Parathyroid adenoma (tissue), 2 donors: ENCODE data around the gene EXOC6.

ENCODE experiments used
- H2AFZ ChIP-seq: fragments of 300-600 bp; sonication (generic); one replicate; pipeline ENCODE4 v1.7.0; 2017; ENCODE audit warnings: antibody characterized with exemption, mild to moderate bottlenecking
- H3K27ac ChIP-seq: fragments of 300-600 bp; sonication (generic); one replicate; pipeline ENCODE4 v1.7.0; 2017
- H3K27me3 ChIP-seq: fragments of 300-600 bp; sonication (generic); one replicate; pipeline ENCODE4 v1.7.0; 2017; ENCODE audit warnings: low read length; ENCODE audit not compliant: control insufficient read depth, insufficient read depth
- H3K36me3 ChIP-seq: fragments of 300-600 bp; sonication (generic); one replicate; pipeline ENCODE4 v1.7.0; 2017; ENCODE audit warnings: low read length; ENCODE audit not compliant: control insufficient read depth, insufficient read depth
- H3K4me1 ChIP-seq: fragments of 300-600 bp; sonication (generic); one replicate; pipeline ENCODE4 v1.7.0; 2017; ENCODE audit warnings: control low read depth
- H3K4me2 ChIP-seq: fragments of 300-600 bp; sonication (generic); one replicate; pipeline ENCODE4 v1.7.0; 2017; ENCODE audit warnings: low read length
- H3K4me3 ChIP-seq: fragments of 300-600 bp; sonication (generic); one replicate; pipeline ENCODE4 v1.7.0; 2017; ENCODE audit warnings: low read depth, low read length
- H3K79me2 ChIP-seq: fragments of 300-600 bp; sonication (generic); one replicate; pipeline ENCODE4 v1.7.0; 2017; ENCODE audit warnings: control low read depth
- H3K9ac ChIP-seq: fragments of 300-600 bp; sonication (generic); one replicate; pipeline ENCODE4 v1.7.0; 2017; ENCODE audit warnings: mild to moderate bottlenecking
- H3K9me3 ChIP-seq: fragments of 300-600 bp; sonication (generic); one replicate; pipeline ENCODE4 v1.7.0; 2017; ENCODE audit warnings: low read length; ENCODE audit not compliant: control insufficient read depth
- TF ChIP-seq, protein P1 (sequence below): fragments of 300-600 bp; sonication (generic); IDR thresholded peaks from one replicate; pipeline ENCODE4 v1.7.0; 2017; ENCODE audit warnings: antibody characterized with exemption, mild to moderate bottlenecking
- donor health status: primary hyperparathyroidism.

The EXOC6 gene

DNA sequence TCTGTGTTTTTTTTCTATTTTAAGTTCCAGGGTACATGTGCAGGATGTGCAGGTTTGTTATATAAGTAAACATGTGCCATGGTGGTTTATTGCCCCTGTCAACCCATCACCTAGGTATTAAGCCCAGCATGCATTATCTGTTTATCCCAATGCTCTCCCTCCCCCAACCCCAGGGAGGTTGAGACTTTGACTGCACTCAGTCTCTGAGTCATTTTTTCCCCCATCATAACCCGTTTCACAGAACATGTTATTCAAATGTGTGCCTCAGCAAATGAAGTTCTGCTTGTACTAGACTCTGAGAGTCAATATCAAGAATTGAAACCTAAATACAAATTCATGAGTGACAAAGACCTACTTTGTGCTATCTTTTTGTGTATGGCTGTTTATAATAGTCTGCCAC lies 142.3 kb downstream of the EXOC6 start:
- Histone ChIP-seq H3K4me1 (no peaks in the 10 kb centered on the region), H3K27ac (no peak overlapping the region), H2AFZ (no peak overlapping the region), H3K4me3 (no peak overlapping the region), H3K36me3 (no peaks in the 10 kb centered on the region), H3K9me3 (no peaks in the 10 kb centered on the region), H3K27me3 (no peaks in the 10 kb centered on the region), H3K79me2 (no peaks in the 10 kb centered on the region), H3K4me2 (no peak overlapping the region), H3K9ac (no peak overlapping the region)
- TF ChIP-seq, protein P1, sequence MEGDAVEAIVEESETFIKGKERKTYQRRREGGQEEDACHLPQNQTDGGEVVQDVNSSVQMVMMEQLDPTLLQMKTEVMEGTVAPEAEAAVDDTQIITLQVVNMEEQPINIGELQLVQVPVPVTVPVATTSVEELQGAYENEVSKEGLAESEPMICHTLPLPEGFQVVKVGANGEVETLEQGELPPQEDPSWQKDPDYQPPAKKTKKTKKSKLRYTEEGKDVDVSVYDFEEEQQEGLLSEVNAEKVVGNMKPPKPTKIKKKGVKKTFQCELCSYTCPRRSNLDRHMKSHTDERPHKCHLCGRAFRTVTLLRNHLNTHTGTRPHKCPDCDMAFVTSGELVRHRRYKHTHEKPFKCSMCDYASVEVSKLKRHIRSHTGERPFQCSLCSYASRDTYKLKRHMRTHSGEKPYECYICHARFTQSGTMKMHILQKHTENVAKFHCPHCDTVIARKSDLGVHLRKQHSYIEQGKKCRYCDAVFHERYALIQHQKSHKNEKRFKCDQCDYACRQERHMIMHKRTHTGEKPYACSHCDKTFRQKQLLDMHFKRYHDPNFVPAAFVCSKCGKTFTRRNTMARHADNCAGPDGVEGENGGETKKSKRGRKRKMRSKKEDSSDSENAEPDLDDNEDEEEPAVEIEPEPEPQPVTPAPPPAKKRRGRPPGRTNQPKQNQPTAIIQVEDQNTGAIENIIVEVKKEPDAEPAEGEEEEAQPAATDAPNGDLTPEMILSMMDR = no peak

DNA sequence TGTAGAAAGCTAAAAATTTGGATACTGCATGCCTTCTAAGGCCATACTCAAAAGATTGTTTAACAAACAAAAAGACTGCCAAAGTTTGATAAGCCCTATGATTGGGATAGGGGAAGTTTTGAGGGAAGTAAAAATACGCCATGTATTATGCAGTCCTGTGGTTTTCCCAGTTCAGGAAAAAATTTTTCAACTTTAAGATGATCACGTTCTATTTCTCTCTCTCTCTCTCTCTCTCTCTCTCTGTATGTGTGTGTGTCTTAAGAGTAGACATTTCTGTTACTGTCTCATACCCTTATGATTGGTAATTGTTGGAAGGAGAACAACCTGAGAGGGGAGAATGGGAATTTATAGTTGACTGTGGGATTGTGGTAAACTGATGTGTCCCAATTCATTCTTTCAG lies 143.2 kb downstream of the EXOC6 start:
- H3K4me3 ChIP-seq = no peak overlapping the region

DNA sequence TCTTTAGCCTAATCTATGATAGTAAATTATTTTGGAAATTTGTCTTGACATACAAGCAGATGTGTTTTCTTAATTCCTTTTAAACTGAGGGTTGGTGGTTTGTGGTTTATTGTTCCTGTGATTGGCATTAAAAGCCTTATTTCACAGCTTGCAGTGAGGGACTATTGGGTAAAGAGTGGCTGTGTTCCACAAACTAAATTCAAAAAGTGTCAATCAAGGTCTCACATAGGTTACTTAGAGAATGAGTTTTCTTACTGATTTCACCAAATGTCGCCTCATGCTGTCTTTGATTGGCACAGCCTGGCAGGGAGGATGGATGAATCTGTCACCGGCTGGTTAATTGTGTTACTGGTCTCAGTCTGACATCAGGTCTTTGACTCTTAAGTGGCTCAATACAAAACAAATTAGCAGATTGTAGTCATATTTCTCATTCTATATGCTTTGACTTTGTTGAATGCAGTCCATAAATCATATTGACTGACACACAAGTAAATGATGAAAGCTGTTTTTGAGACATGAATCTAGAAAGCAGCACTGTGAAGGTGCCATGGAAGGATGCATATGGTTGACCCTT lies 145.5 kb downstream of the EXOC6 start:
- Histone ChIP-seq H3K4me2 (no peak overlapping the region), H3K27ac (no peak overlapping the region), H3K79me2 (no peaks in the 10 kb centered on the region), H3K4me1 (no peaks in the 10 kb centered on the region), H3K4me3 (no peak overlapping the region), H3K9me3 (no peaks in the 10 kb centered on the region), H3K9ac (no peak overlapping the region), H2AFZ (no peak overlapping the region), H3K36me3 (no peaks in the 10 kb centered on the region), H3K27me3 (no peaks in the 10 kb centered on the region)
- TF ChIP-seq, protein P1 = no peak

More for the DNA sequence above, 143.2 kb downstream of the EXOC6 start:
- Histone ChIP-seq H2AFZ (no peak overlapping the region), H3K4me2 (no peak overlapping the region), H3K9ac (no peak overlapping the region), H3K36me3 (no peaks in the 10 kb centered on the region), H3K27ac (no peak overlapping the region), H3K27me3 (no peaks in the 10 kb centered on the region), H3K79me2 (no peaks in the 10 kb centered on the region), H3K9me3 (no peaks in the 10 kb centered on the region), H3K4me1 (no peaks in the 10 kb centered on the region)
- TF ChIP-seq, protein P1 = no peak

DNA sequence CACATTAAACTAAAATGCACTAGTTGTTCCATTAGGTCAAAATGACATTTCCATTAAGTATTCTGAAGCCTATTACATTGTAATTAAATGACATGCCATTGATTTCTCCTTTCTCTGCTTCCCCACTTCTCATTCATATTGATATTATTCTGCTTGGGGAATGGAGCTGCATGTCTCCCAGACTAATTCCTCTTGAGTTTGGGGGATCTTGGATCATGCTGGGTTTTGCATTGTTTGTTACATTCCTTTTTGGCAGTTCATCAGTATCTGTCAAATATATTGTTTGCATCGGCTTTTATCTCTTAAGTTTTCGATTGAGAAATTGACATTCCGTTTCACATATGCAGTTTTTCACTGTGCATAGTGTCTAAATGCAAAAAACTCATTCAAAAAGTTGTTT lies 147.2 kb downstream of the EXOC6 start:
- Histone ChIP-seq H3K9me3 (no peaks in the 10 kb centered on the region), H2AFZ (no peak overlapping the region), H3K4me2 (no peak overlapping the region), H3K9ac (no peak overlapping the region), H3K4me3 (no peak overlapping the region), H3K27me3 (no peaks in the 10 kb centered on the region), H3K4me1 (no peaks in the 10 kb centered on the region), H3K36me3 (no peaks in the 10 kb centered on the region), H3K27ac (no peak overlapping the region), H3K79me2 (no peaks in the 10 kb centered on the region)
- TF ChIP-seq, protein P1 = no peak

DNA sequence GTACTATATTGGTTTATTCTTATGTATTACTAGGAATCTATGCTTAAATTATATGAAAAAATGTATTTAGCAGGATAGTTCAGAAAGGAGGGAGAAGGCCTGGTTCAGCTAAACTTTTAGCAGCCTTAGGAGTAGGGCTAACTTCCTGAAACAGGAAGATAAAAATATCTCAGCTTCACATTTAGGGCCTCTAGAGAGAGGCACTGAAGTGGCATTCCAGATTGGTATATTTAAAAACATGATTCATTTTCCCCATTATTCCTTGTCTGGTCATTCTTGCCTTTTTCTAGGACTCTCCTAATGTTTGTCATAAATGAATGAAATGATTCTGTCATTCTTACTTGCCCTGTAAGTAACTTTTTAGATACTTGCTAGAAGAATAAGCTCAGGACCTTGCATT lies 149.3 kb downstream of the EXOC6 start:
- Histone ChIP-seq H3K27me3 (no peaks in the 10 kb centered on the region), H3K4me3 (no peak overlapping the region), H3K9me3 (no peaks in the 10 kb centered on the region), H3K4me2 (no peak overlapping the region), H2AFZ (no peak overlapping the region), H3K9ac (no peak overlapping the region), H3K27ac (no peak overlapping the region), H3K79me2 (no peaks in the 10 kb centered on the region), H3K36me3 (no peaks in the 10 kb centered on the region), H3K4me1 (no peaks in the 10 kb centered on the region)
- TF ChIP-seq, protein P1 = no peak
